Central memory CD8-positive, alpha-beta T cell (primary cell): ENCODE data around the gene TPBGL.

Source experiments
- ATAC-seq: fragments of 150-1000 bp; cut with Tn5 transposase; replicated peaks from 2 replicates; pipeline ENCODE4 v1.10.0; 2022; ENCODE audit warnings: mild to moderate bottlenecking, moderate FRiP score, moderate number of reproducible peaks; ENCODE audit not compliant: poor library complexity, severe bottlenecking; ENCODE audit errors: extremely low read depth
- DNase-seq, 2 donors: peaks; one replicate each; pipeline ENCODE4 v3.0.0; 2021; ENCODE audit warnings: low spot score in 2 of 2
- H3K27ac Mint-ChIP-seq: one replicate; pipeline ENCODE4 v1.8.0; 2022; ENCODE audit warnings: low read depth, mild to moderate bottlenecking, moderate library complexity, mixed read lengths
- H3K27me3 Mint-ChIP-seq: one replicate; pipeline ENCODE4 v1.8.0; 2022; ENCODE audit warnings: mixed read lengths
- H3K36me3 Mint-ChIP-seq: one replicate; pipeline ENCODE4 v1.8.0; 2022; ENCODE audit warnings: mild to moderate bottlenecking, moderate library complexity, mixed read lengths; ENCODE audit not compliant: insufficient read depth
- H3K4me1 Mint-ChIP-seq: one replicate; pipeline ENCODE4 v1.8.0; 2022; ENCODE audit warnings: mixed read lengths
- H3K4me3 Mint-ChIP-seq: one replicate; pipeline ENCODE4 v1.8.0; 2022; ENCODE audit warnings: mild to moderate bottlenecking, moderate library complexity, mixed read lengths
- H3K9me3 Mint-ChIP-seq: one replicate; pipeline ENCODE4 v1.8.0; 2022; ENCODE audit warnings: mixed read lengths

Gene TPBGL

GRCh38 chr11:75281469-75282095 lies 41.0 kb downstream of the TPBGL start:
- peaks cover 5% of the 10 kb centered on the region for H3K36me3 Mint-ChIP-seq
- peak overlapping the region; percentile 44 for H3K27ac Mint-ChIP-seq
- H3K27me3 Mint-ChIP-seq = no peaks in the 10 kb centered on the region
- no peaks in the 10 kb centered on the region for H3K9me3 Mint-ChIP-seq
- no peak for DNase-seq
- no peak overlapping the region for H3K4me3 Mint-ChIP-seq
- peaks cover 22% of the 10 kb centered on the region for H3K4me1 Mint-ChIP-seq
- no peak for ATAC-seq

- ATAC-seq = no peak
- Mint-ChIP-seq H3K4me1 (peaks cover 14% of the 10 kb centered on the region), H3K27ac (no peak overlapping the region)
Measured at GRCh38 chr11:75283391-75283931, 42.9 kb downstream of the TPBGL start.

GRCh38 chr11:75285776-75286360 lies 45.3 kb downstream of the TPBGL start:
- H3K36me3 Mint-ChIP-seq = peaks cover 10% of the 10 kb centered on the region
- no peak overlapping the region for H3K27ac Mint-ChIP-seq
- DNase-seq = no peak
- H3K4me3 Mint-ChIP-seq = no peak overlapping the region
- ATAC-seq = no peak
- H3K27me3 Mint-ChIP-seq = no peaks in the 10 kb centered on the region
- peaks cover 9% of the 10 kb centered on the region for H3K4me1 Mint-ChIP-seq
- no peaks in the 10 kb centered on the region for H3K9me3 Mint-ChIP-seq

More at GRCh38 chr11:75283391-75283931, 42.9 kb downstream of the TPBGL start:
- H3K27me3 Mint-ChIP-seq = no peaks in the 10 kb centered on the region
- H3K4me3 Mint-ChIP-seq = no peak overlapping the region
- H3K36me3 Mint-ChIP-seq = peaks cover 8% of the 10 kb centered on the region
- no peaks in the 10 kb centered on the region for H3K9me3 Mint-ChIP-seq
- DNase-seq = no peak

GRCh38 chr11:75286826-75287465 lies 46.4 kb downstream of the TPBGL start:
- Mint-ChIP-seq H3K4me3 (no peak overlapping the region), H3K4me1 (peaks cover 8% of the 10 kb centered on the region), H3K27me3 (no peaks in the 10 kb centered on the region), H3K27ac (no peak overlapping the region), H3K36me3 (peaks cover 10% of the 10 kb centered on the region), H3K9me3 (no peaks in the 10 kb centered on the region)
- ATAC-seq = no peak
- no peak for DNase-seq

- Mint-ChIP-seq H3K4me3 (no peak overlapping the region), H3K27me3 (no peaks in the 10 kb centered on the region), H3K4me1 (peaks cover 12% of the 10 kb centered on the region), H3K36me3 (peaks cover 10% of the 10 kb centered on the region), H3K9me3 (no peaks in the 10 kb centered on the region), H3K27ac (no peak overlapping the region)
- ATAC-seq = no peak
- no peak for DNase-seq
Measured at GRCh38 chr11:75287579-75287978, 47.0 kb downstream of the TPBGL start.

- H3K9me3 Mint-ChIP-seq = no peaks in the 10 kb centered on the region
- no peak overlapping the region for H3K27ac Mint-ChIP-seq
- ATAC-seq (no peak), DNase-seq (no peak)
- H3K36me3 Mint-ChIP-seq = peaks cover 8% of the 10 kb centered on the region
- no peaks in the 10 kb centered on the region for H3K27me3 Mint-ChIP-seq
- H3K4me1 Mint-ChIP-seq = peaks cover 13% of the 10 kb centered on the region
- H3K4me3 Mint-ChIP-seq = no peak overlapping the region
Measured at GRCh38 chr11:75289511-75289760, 48.9 kb downstream of the TPBGL start.

- H3K27ac Mint-ChIP-seq = peak overlapping the region; percentile 78
- H3K4me3 Mint-ChIP-seq = no peak overlapping the region
- ATAC-seq (no peak), DNase-seq (no peak)
- peaks cover 13% of the 10 kb centered on the region for H3K4me1 Mint-ChIP-seq
- peaks cover 8% of the 10 kb centered on the region for H3K36me3 Mint-ChIP-seq
- no peaks in the 10 kb centered on the region for H3K27me3 Mint-ChIP-seq
- H3K9me3 Mint-ChIP-seq = no peaks in the 10 kb centered on the region
Measured at GRCh38 chr11:75289919-75290318, 49.3 kb downstream of the TPBGL start.

- no peaks in the 10 kb centered on the region for H3K9me3 Mint-ChIP-seq
- H3K4me3 Mint-ChIP-seq = no peak overlapping the region
- DNase-seq = no peak
- peaks cover 13% of the 10 kb centered on the region for H3K4me1 Mint-ChIP-seq
- H3K27ac Mint-ChIP-seq = no peak overlapping the region
- peaks cover 7% of the 10 kb centered on the region for H3K36me3 Mint-ChIP-seq
- no peaks in the 10 kb centered on the region for H3K27me3 Mint-ChIP-seq
- no peak for ATAC-seq
Measured at GRCh38 chr11:75291741-75292140, 51.2 kb downstream of the TPBGL start.

GRCh38 chr11:75292943-75293342 lies 52.4 kb downstream of the TPBGL start:
- Mint-ChIP-seq H3K4me1 (peaks cover 13% of the 10 kb centered on the region), H3K4me3 (no peak overlapping the region), H3K36me3 (peaks cover 8% of the 10 kb centered on the region), H3K27ac (no peak overlapping the region), H3K9me3 (no peaks in the 10 kb centered on the region), H3K27me3 (no peaks in the 10 kb centered on the region)
- no peak for ATAC-seq
- no peak for DNase-seq
